GM18870 (cell line): ENCODE results near the gene REPS1.
"Not testable (repeated sequence)": the region's sequence is repeated elsewhere in the genome, so short reads cannot be mapped to it uniquely, and the experiment has no call there.

Experiments
- ATAC-seq: cut with Tn5 transposase; IDR thresholded peaks from one replicate; pipeline ENCODE4 v1.9.1; 2021; ENCODE audit warnings: moderate library complexity; ENCODE audit not compliant: unreplicated experiment

REPS1 gene

GRCh38 chr6:139007428-139007827, 19.4 kb upstream of the REPS1 start:
- no peak for ATAC-seq

DNA sequence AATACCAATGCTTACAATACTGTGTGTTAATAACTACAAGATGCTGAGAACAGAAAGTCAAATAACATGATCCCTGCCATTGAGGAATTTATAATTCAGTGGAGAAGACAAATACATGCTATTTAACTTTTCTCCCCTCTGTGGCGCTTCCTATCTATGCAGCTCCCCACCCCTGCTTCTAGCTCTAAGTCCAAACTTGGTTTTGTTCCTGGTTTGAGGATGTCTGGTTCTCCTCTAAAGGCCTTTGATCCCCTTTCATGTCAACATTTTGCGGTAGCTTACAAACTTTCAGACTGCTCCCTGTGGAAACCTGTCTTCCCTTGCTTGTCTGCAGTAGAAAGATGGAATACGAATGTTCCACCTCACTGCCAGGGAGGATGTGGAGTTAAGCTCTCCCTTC, 18.4 kb upstream of the REPS1 start:
- ATAC-seq, result no peak

- no peak for ATAC-seq
Observed at GRCh38 chr6:139003751-139004150, 15.7 kb upstream of the REPS1 start.

GRCh38 chr6:138999949-139000725, 12.1 kb upstream of the REPS1 start:
- ATAC-seq, result no peak

DNA sequence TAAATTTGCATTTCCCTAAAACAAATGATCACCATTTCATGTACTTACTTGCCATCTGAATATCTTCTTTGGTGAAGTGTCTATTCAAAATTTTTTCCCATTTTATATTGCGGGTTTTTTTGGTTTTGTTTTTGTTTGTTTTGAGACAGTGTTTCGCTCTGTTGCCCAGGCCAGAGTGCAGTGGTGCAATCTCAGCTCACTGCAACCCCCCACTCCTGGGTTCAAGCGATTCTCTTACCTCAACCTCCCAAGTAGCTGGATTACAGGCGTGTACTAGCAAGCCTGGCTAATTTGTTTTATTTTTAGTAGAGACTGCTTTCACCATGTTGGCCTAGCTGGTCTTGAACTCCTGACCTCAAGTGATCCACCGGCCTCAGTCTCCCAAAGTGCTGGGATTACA, 9.1 kb upstream of the REPS1 start:
- ATAC-seq, result no peak

GRCh38 chr6:138996524-138996923, 8.5 kb upstream of the REPS1 start:
- ATAC-seq, result no peak

- not testable (repeated sequence) for ATAC-seq
Observed at GRCh38 chr6:138993410-138993809, 5.4 kb upstream of the REPS1 start.

- ATAC-seq, result not testable (repeated sequence)
Observed at GRCh38 chr6:138992965-138993364, 4.9 kb upstream of the REPS1 start.

- ATAC-seq, result no peak
Observed at GRCh38 chr6:138991206-138991605, 3.2 kb upstream of the REPS1 start.

DNA sequence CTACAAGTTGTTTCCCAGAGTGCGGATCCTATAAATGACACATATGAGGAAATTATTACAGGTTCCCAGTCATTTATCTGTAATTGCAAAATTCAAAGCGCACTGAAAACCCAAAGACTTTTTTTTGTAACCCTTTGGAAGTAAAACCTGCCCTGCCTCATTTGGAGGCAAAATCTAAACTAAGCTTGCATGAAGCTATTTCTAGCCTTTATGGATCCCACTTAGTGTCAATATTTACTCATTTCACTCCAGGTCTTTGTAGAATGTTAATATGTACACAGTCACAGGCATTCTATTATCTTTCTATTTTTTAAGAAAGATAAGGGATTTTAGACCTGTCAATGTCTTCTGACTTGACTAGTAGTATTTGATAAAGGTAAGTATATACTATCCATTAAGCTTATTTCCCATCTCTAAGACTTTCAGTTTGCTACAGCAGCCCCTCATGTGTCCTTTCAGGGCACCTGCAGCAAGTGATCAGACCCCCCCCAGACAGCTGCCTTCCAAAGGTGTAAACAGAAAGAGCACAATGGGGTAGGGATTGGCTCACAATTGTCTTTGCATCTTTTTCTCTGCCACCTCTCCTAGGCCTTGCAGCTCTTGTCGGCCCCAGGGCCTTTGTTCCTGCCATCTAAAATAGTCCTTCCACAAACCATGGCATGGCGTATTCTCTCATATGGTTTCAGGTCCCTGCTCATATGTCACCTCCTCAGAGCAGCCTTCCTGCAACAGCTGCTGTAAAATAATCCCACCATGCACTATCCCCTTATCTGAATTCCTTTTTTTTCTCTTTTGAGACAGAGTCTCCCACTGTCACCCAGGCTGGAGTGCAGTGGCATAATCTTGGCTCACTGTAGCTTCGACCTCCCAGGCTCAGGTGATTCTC, 1.3 kb upstream of the REPS1 start:
- ATAC-seq, result no peak

DNA sequence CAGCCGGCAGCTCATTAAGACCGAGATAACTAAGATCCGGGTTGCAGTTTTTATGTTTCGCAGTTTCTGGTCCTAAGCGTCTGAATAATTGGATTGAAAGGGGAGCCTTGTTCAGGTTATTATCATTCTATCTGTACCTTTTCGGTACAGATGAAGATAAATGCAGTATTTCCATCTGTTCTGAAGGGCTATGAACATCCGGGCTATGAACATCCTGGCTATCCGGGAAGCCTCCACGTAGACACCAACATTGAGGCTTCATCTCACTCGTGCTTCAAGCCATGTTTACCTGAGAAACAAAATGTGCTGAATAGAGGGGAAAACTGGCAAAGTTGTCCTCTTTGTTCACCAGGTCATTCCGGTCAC, 399 bp upstream of the REPS1 start:
- peak; percentile 25 for ATAC-seq

DNA sequence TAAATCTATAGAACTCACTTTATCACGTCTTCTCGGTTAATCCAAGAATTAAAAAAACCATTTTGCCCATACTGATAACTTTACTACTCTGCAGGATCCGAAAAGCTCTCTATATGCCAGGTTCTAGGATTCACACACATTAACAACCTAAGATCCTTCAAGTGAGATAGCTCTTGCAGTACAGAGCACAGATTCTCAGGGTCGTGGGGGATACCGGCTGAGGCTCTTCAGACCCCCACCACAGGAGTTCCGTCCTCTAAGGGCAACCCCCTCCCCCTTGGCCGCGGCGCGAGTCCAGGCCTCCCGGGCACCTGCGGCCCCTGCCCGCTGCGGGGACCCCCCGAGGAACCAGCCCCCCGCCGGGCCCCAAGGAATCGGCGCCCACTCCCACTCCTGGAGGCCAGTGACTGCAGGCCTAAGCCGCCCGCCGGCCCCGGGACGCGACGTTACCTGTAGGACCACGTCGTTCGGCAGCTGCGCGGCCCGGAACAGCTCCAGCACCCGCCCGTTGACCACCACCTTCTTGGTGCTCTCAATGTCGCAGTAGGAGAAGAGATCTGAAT, 892 bp downstream of the REPS1 start:
- no peak for ATAC-seq

DNA sequence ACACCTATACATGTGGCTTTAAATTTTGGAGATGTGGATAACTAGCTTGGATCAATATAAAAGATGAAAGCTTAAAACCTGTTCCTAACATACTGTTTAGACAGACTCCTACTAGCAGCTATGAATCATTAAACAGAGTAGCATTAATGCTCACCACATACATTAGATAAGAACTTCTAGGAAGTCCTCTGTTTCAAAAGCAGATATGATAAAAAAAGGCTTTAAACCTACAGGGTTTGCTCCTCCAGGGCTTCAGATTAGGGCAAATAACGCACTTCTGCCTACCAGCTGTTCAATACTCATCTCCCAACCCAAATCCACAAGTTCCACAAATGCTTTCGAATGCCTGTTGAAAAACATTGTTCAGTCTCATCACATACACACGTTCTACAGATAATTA, 1.5 kb downstream of the REPS1 start:
- ATAC-seq, result no peak

GRCh38 chr6:138981416-138981815, 6.6 kb downstream of the REPS1 start:
- no peak for ATAC-seq

- peak; percentile 51 for ATAC-seq
Observed at GRCh38 chr6:138979813-138980668, 8.0 kb downstream of the REPS1 start.

- no peak for ATAC-seq
Observed at GRCh38 chr6:138979365-138979764, 8.7 kb downstream of the REPS1 start.

GRCh38 chr6:138978229-138978628, 9.8 kb downstream of the REPS1 start:
- no peak for ATAC-seq

- ATAC-seq, result no peak
Observed at GRCh38 chr6:138977646-138978167, 10.3 kb downstream of the REPS1 start.

DNA sequence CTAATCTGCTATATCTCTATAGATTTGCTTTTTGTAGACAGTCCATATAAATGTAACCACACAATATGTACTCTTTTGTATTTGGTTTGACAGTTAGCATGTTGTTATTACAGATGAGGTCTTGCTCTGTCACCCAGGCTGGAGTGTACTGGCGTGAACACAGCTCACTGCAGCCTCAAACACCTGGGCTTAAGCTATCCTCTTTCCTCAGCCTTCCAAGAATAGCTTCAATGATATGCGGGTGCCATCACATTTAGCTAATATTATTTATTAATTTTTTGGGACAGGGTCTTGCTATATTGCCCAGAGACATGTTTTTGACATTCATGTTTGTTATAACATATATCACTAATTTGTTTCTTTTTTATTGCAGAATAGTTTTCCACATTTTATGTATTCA, 10.8 kb downstream of the REPS1 start:
- no peak for ATAC-seq

DNA sequence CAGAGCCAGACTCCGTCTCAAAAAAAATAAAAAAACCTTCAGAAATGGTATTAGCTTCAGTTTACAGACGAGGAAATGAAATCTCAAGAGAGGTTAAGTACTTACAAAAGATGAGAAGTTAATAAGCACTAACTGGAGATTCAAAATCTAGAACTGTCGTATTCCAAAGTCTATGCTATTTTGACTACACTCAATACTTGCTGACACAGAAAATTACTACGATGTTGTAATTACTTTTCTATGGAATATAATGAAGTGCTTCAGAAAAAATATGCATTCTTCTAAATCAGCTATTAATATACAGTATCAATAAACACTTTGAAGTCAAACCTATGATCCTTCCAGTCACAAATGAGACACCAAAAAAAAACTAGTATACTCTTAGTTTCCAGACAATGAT, 12.2 kb downstream of the REPS1 start:
- no peak for ATAC-seq
